ENCODE results near the gene ITGAX.

DNA sequence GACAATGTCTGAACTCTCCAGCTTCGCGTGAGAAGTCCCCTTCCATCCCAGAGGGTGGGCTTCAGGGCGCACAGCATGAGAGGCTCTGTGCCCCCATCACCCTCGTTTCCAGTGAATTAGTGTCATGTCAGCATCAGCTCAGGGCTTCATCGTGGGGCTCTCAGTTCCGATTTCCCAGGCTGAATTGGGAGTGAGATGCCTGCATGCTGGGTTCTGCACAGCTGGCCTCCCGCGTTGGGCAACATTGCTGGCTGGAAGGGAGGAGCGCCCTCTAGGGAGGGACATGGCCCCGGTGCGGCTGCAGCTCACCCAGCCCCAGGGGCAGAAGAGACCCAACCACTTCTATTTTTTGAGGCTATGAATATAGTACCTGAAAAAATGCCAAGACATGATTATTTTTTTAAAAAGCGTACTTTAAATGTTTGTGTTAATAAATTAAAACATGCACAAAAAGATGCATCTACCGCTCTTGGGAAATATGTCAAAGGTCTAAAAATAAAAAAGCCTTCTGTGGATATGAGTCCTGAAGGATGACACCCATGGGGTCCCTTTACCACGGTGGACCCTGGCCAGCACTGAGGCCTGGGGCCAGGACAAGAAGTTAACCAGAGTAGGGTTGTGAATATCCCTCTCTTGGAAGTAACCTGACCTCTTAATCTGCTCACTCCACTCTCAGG lies 27.6 kb downstream of the ITGAX start:
- TF ChIP-seq SUZ12 (IDR thresholded peaks at IDR 0.05; ENCODE audit: extremely low read depth, insufficient read depth, insufficient read length) (no peak), YY1 (IDR thresholded peaks at IDR 0.05; ENCODE audit: insufficient read depth, insufficient read length) (no peak), ZNF274 (IDR thresholded peaks at IDR 0.05; ENCODE audit: low read depth, low read length) (no peak)
